ENCODE measurements around the gene SDR42E2.

SDR42E2 gene

DNA sequence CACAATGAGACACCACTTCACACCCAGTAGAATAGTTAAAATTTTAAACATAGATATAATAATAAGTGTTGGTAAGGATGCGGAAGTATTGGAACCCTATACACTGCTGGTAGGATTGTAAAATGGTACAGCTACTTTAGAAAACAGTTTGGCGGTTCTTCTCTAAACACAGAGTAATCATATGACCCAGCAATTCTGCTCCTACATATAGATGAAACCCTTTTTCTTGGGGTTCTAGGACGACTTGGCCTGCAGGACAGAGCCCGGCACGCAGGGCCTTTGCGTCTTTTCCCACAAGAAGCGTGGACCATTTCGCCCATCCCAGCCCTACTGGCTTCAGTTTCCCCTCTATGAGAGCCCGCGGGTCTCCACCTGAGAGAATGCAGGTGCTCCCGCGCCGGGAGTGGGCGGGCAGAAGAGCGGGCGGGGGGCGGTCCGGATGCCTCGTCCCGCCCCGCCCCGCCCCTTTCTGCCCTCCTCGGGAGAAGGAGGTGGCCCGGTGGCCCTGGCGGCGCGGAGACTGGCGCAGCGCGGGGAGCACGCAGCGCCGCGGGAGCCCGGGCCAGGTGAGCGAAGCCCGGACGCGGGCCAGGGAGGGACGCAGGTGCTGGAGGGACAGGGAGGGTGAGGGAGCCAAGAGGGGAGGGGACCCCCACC is at the start of gene SDR42E2:
Gene SDR42E2 (plus strand): TSS at position 508 of the 657 bp plus-strand sequence. CDS start 3,077 bp downstream, outside the sequence.
- DNase-seq (ENCODE audit: low read depth) = no peak
- no peak within 1 kb of the TSS for H3K4me3 ChIP-seq (ENCODE audit: low read depth, low read length)
- TF ChIP-seq, protein P1, sequence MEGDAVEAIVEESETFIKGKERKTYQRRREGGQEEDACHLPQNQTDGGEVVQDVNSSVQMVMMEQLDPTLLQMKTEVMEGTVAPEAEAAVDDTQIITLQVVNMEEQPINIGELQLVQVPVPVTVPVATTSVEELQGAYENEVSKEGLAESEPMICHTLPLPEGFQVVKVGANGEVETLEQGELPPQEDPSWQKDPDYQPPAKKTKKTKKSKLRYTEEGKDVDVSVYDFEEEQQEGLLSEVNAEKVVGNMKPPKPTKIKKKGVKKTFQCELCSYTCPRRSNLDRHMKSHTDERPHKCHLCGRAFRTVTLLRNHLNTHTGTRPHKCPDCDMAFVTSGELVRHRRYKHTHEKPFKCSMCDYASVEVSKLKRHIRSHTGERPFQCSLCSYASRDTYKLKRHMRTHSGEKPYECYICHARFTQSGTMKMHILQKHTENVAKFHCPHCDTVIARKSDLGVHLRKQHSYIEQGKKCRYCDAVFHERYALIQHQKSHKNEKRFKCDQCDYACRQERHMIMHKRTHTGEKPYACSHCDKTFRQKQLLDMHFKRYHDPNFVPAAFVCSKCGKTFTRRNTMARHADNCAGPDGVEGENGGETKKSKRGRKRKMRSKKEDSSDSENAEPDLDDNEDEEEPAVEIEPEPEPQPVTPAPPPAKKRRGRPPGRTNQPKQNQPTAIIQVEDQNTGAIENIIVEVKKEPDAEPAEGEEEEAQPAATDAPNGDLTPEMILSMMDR (IDR thresholded peaks at IDR 0.05; ENCODE audit: insufficient read depth, low read depth, low read length, missing control alignments) = no peak

DNA sequence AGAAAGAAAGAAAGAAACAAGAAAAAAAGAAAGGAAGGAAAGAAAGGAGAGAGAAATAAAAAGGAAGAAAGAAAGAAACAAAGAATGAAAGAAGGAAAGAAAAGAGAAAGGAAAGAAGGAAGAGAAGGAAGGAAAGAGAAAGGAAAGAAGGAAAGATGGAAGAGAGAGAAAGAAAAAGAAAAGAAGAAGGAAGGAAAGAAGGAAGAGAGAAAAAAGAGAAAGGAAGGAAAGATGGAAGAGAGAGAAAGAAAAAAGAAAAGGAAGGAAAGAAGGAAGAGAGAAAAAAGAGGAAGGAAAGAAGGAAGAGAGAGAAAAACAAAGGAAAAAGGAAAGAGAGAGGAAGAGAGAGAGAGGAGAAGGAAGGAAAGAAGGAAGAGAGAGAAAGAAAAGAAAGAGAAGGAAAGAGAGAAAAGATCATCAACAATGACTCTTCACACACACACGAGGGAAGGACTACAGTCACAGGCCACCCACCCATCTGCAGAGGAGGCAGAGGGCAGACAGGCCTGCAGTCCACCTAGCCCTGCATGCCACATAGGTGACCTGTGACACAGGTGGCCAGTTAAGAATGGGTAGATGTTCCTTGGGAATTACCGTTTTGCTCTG is 46.1 kb upstream of the SDR42E2 start:
- TF ChIP-seq, protein P1 (IDR thresholded peaks at IDR 0.05; ENCODE audit: insufficient read depth, low read depth, low read length, missing control alignments) = no peak
- DNase-seq (ENCODE audit: low read depth) = no peak

DNA sequence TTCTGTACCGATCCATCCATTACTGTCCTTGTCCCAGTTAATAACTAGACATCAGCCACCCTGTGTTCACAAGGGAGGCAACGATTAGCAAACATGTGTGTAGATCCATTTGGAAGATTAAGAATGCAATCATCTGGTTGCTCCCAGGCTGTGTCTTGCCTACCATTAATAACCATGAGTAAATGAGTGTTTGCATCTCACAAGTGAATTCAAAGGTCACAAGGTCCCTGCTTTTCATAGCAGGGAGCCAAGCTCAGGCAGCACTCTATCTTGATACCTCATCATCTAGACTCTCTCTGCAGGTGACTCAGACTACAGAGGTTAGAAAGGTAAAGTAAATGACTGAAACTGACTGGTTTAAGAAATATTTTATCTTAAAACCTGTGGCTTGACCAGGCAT is 44.7 kb upstream of the SDR42E2 start:
- TF ChIP-seq, protein P1 (IDR thresholded peaks at IDR 0.05; ENCODE audit: insufficient read depth, low read depth, low read length, missing control alignments) = no peak
- no peak for DNase-seq (ENCODE audit: low read depth)

More for the DNA sequence above, 46.1 kb upstream of the SDR42E2 start:
- H3K4me3 ChIP-seq (ENCODE audit: low read depth, low read length) = no peak overlapping the region

DNA sequence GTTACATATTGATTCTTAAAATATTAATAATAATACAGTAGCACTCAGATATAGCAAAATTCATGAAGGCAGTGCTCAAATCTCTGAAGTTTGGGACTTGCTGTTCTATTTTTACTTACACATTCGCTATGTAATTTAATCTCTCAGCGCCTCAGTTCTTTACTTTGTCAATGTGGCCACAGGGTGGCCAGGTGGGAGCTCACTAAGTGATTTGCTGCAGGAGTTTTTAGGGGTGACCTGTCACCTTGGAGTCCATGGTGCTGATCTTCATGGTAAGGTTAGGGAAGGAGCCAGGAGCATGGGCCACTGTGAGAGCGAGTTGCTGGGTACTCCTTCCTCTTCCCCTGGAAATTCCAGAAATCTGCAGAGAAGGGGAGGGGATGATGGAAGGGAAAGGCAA is 41.9 kb upstream of the SDR42E2 start:
- no peak overlapping the region for H3K4me3 ChIP-seq (ENCODE audit: low read depth, low read length)
- DNase-seq (ENCODE audit: low read depth) = no peak
- TF ChIP-seq, protein P1 (IDR thresholded peaks at IDR 0.05; ENCODE audit: insufficient read depth, low read depth, low read length, missing control alignments) = no peak

More for the DNA sequence above, 44.7 kb upstream of the SDR42E2 start:
- H3K4me3 ChIP-seq (ENCODE audit: low read depth, low read length) = no peak overlapping the region

DNA sequence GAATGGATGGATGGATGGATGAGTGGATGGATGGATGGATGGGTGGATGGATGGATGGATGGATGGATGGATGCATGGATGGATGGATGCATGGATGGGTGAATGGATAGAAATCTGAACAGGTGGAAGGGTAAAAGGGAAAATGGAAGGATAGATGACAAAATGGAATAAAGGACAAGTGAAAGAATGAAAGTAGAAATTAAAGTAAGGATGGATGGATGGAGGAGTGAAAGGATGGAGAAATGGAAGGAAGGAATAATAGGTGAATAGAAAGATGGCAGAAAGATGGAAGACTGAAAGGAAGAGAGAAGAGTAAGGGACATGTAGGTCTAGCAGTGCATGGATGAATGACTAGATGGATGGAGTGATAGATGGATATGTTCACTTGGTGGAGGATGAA is 40.1 kb upstream of the SDR42E2 start:
- TF ChIP-seq, protein P1 (IDR thresholded peaks at IDR 0.05; ENCODE audit: insufficient read depth, low read depth, low read length, missing control alignments) = no peak
- no peak overlapping the region for H3K4me3 ChIP-seq (ENCODE audit: low read depth, low read length)
- no peak for DNase-seq (ENCODE audit: low read depth)

DNA sequence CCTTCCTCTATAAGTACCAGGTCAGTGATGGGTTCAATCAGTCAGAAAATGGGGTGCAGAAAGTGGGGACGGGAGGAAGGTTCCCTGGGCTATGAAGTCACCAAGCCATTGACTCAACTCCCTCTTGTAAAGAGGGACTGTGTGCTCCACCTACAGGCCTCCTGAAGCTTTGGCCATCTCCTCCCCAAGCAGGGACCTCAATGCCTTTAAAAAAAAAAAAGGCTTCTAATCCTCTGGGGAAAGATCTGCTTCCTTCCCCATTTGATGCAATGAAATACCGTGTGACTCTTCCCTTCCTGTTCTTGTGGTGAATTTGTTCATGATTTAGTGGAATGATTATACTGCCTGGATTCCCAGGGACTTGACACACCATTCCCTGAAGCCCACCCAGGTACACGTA is 39.2 kb upstream of the SDR42E2 start:
- TF ChIP-seq, protein P1 (IDR thresholded peaks at IDR 0.05; ENCODE audit: insufficient read depth, low read depth, low read length, missing control alignments) = no peak
- DNase-seq (ENCODE audit: low read depth) = peak; percentile 16
- no peak overlapping the region for H3K4me3 ChIP-seq (ENCODE audit: low read depth, low read length)

Measured in GM12865 (cell line).